Measurements from ENCODE around the gene MC3R. TPM values are rescaled to one million over a fixed set of nuclear protein-coding genes. Genes with fewer than 3 reads are reported as not detected.

The MC3R gene
- total RNA-seq, 1 experiment from 2014 or later: not detected

GRCh38 chr20:56249956-56250355 lies 1.4 kb downstream of the MC3R start:
- DNase-seq (ENCODE audit: low spot score): no peak

GRCh38 chr20:56257604-56258003 lies 9.1 kb downstream of the MC3R start:
- DNase-seq (ENCODE audit: low spot score): no peak

GRCh38 chr20:56259948-56260347 lies 11.4 kb downstream of the MC3R start:
- DNase-seq (ENCODE audit: low spot score): no peak

- no peak for DNase-seq (ENCODE audit: low spot score)
These were observed 20.0 kb downstream of the MC3R start for GRCh38 chr20:56268536-56268935.

- no peak for DNase-seq (ENCODE audit: low spot score)
These were observed 23.4 kb downstream of the MC3R start for GRCh38 chr20:56271974-56272373.

- no peak for DNase-seq (ENCODE audit: low spot score)
These were observed 25.0 kb downstream of the MC3R start for GRCh38 chr20:56273491-56273890.

- DNase-seq (ENCODE audit: low spot score): no peak
These were observed 25.6 kb downstream of the MC3R start for GRCh38 chr20:56274156-56274555.

GRCh38 chr20:56278196-56278595 lies 29.7 kb downstream of the MC3R start:
- no peak for DNase-seq (ENCODE audit: low spot score)

- peak; percentile 74 for DNase-seq (ENCODE audit: low spot score)
These were observed 37.0 kb downstream of the MC3R start for GRCh38 chr20:56285496-56285895.

GRCh38 chr20:56289652-56290051 lies 41.1 kb downstream of the MC3R start:
- DNase-seq (ENCODE audit: low spot score): no peak

GRCh38 chr20:56299362-56299761 lies 50.8 kb downstream of the MC3R start:
- DNase-seq (ENCODE audit: low spot score): no peak

Other genes starting within 250 kb of the MC3R start
- gene CBLN4, start 243.2 kb upstream of the MC3R start, total RNA-seq (2014; rRNA removed; shearing (Covaris generic)): not detected in 2 replicates
- gene FAM210B, start 110.2 kb downstream of the MC3R start, total RNA-seq (2014; rRNA removed; shearing (Covaris generic)): 13.0 and 14.4 TPM in 2 replicates
- gene AURKA, start 143.5 kb downstream of the MC3R start, total RNA-seq (2014; rRNA removed; shearing (Covaris generic)): 97.8 and 119 TPM in 2 replicates
- gene CSTF1, start 143.9 kb downstream of the MC3R start, total RNA-seq (2014; rRNA removed; shearing (Covaris generic)): 60.8 and 69.9 TPM in 2 replicates
- 0.06 and 0.10 TPM in 2 replicates for gene CASS4, start 163.5 kb downstream of the MC3R start, total RNA-seq (2014; rRNA removed; shearing (Covaris generic))
- gene RTF2, start 219.9 kb downstream of the MC3R start, total RNA-seq (2014; rRNA removed; shearing (Covaris generic)): 70.0 and 71.4 TPM in 2 replicates